GM19328 (cell line): ENCODE measurements around the gene MLLT1.

Experiments
- ATAC-seq: cut with Tn5 transposase; IDR thresholded peaks from one replicate; pipeline ENCODE4 v1.9.1; 2021; ENCODE audit warnings: mild to moderate bottlenecking, moderate library complexity; ENCODE audit not compliant: unreplicated experiment

Gene MLLT1

DNA sequence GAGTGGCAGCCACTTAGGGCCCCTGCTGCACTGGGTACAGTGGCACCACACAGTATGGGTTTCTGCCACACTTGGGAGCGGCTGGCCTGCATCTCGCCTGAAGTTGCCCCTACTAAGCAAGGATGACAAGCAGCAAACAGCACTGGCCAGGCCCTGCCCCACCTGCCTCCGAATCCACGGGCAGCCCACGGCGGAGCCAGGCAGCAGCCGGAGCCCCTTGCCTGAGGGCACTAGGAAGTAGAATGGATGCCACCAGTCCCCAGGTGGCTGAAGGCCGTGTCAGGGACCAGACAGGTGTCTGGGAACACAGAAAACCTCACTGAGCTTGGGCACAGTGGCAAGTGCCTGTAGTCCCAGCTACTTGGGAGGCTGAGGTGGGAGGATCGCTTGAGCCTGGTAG is 19.4 kb downstream of the MLLT1 start:
- ATAC-seq: no peak

DNA sequence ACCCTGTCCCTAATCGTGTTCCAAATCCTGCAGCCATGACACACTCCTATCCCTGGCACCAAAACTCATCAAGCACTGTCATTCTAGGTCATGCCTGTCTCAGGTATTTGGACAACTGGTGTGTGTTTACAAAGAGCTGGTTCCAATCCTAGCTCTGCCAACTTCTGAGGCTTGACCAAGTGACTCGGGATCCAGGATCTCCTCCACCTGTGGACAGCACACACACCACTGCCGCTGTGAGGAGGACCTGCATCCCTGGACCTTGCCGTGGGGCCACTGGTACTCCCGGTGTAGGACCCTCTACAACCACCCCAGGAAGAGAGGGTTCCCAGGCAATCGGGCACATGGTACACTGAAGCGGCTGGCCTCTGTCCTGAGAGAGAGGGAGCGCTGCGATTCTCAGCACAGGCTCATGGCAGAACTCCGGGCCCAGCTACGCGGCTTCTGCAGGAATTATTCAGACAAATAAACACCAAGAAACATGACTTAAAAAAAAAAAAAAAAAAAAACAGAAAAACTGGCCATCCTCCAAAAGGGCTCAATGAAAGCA is 20.4 kb downstream of the MLLT1 start:
- ATAC-seq: no peak

DNA sequence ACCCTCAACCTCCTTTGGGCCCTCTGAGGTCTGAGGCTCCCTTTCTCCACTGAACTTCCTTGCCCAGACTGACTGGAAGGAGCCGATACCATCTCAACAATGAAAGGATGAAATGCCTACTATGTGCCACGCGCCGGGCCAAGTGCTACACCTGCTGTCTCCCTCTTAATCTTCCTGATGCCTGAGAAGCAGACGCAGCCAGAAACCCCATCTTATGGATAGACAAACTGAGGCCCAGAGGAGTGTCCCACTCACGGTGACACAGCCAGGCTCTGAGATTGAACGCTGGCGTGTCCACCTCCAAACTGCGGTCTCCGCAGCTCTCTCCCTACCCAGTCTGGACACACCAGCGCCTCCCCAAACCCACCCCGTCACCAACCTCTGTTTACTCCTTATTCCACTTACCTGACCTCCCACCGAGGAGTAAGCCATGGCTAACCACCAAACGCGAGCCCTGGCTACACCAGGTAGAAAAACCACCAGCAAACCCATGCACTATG is 20.9 kb downstream of the MLLT1 start:
- ATAC-seq: no peak

DNA sequence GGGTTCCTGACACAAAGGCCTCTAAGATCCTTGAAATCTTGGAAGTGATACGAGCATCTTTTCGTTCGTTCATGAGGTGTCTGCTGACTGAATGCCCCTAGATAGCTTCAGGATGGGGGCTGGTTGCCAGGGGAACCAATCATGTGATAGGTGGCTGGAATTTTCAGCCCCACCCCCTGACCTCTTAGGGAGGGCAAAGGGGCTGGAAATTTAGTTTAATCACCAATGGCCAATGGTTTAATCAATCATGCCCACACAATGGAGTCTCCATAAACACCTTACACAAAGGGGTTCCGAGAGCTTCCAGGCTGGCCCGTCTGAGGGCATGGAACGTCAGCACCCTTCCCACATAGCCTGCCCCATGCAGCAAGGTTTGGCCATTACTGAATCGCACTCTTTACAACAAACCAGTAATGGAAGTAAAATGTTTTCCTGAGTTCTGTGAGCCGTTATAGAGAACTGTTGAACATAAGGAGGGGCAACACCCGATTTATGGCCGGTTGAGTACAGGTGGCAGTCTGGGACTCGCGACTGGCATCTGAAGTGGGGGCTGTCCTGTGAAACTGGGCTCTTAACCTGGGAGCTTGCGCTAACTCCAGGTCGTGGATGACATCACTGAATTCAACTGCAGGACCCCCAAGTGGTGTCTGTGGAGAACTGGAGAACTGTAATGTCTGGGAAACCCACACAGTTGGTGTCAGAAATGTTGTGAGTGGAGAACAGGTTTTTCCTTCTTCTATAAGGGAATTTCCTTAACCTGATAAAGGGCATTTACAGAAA is 25.6 kb downstream of the MLLT1 start:
- no peak for ATAC-seq

DNA sequence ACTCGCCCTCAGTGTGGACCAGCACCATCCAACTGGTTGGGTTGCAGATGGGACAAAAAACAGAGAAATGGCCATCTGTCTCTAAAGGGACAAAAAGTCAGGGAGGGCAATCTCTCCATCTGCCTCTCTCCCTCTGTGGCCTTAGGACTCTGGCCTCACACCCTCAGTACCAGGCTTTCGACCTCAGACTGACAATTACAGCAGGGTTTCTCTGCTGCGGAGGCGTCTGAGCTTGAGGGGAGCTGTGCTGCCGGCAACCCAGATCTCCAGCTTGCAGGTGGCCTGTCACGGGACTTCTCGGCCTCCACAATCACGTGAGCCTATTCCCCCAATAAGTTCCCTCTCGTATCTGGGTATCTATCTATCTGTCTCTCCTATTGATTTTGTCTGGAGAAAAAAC is 27.7 kb downstream of the MLLT1 start:
- ATAC-seq: no peak

DNA sequence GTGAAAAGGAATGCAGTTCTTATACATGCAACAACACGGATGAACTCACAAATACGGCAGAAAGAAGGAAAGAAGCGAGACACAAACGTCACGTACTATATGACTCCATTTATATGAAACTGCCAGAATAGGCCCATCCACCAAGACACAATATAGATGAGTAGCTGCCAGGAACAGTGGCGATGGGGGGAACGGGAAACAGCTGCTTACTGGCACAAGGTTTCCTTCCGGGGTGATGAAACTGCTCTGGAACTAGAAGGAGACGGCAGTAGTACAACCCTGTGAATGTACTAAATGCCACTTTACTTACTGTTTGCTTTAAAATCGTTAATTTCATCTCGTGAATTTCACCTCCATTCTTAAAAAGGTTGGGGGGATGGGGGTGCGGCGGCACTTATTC is 28.9 kb downstream of the MLLT1 start:
- no peak for ATAC-seq

DNA sequence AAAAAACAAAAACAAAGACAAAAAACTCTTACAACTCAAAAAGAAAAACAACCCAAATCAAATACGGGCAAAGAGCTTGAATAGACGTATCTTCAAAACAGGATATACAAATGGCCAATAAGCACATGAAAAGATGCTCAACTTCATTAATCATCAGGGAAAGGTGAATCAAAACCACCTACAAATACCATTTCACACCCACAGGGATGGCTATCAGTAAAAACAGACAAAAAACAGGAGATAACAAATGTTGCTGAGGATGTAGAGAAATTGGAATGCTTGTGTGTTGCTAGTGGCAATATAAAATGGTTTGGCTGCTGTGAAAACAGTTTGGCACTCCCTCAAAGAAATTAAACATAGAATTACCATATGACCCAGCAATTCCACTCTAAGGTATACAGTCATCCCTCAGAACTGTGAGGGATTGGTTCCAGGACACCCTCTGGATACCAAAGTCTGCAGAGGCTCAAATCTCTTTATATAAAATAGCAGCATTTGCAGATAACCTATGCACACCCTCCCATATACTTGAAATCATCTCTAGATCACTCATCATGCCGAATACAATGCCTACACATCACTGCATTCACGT is 29.7 kb downstream of the MLLT1 start:
- ATAC-seq: no peak

DNA sequence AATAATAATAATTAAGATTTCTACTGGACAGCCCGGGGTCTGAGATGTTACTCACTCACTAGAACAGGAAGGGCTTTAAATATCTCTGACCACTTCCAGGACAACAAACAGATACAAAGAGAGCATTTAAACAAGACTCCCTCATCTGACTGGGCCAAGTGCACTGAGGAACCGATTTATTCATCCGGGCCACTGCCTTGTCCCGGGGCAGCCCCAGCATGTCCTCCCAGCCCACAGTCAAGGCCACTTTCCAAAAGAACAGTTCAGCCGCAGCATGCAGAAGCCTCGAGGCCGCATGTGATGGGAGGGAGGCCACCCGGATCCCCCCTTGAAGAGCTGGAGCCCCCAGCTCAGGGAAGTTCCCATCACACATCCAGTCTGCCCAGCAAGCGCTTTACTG is 30.5 kb downstream of the MLLT1 start:
- ATAC-seq: no peak

DNA sequence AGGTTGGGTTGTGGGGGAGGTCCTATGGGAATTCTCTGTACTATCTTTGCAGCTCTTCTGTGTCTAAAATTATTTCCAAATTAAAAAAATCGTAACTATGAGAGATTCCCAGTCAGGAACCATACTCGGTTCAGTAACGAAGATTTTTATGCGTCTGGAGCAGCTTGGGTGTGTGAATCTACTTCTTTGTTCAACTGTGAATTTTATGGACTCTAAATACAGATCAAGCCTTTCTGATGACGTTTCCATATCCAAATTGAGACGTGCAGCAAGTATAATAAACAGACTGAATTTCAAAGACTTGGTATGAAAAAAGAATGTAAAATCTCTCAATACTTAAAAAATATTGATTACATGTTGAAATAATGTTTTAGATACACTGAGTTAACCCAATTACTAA is 30.9 kb downstream of the MLLT1 start:
- ATAC-seq: no peak

DNA sequence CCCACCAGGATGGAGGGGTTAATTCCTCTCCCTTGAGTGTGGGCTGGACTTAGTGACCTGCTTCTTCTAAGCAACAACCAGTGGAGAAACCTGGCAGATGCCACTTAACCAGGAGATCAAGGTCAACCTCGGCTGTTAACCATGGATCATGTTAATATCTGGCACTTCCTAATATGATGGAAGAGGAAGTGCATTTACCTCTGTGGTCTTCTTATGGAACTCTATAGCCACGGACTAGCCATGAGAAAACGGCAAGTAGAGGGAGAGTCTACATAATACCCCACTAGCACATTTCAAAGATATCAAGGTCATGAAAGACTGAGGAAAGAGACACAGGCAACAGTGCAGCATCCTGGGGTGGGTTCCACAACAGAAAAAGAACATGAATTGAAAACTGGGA is 31.4 kb downstream of the MLLT1 start:
- ATAC-seq: no peak

DNA sequence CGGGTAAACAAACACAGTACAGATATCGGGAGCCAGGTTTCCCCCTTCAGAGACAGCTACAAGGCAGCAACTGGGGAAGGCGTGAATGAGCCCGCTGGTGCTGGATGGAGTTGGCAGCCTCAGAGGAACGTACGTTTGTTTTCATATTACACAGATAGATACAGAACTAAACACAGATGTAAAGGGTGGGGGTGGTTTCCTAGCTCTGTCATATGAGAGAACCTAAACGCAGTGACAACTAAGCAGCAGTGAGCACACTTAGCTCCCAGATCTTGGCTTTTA is 32.8 kb downstream of the MLLT1 start:
- no peak for ATAC-seq

DNA sequence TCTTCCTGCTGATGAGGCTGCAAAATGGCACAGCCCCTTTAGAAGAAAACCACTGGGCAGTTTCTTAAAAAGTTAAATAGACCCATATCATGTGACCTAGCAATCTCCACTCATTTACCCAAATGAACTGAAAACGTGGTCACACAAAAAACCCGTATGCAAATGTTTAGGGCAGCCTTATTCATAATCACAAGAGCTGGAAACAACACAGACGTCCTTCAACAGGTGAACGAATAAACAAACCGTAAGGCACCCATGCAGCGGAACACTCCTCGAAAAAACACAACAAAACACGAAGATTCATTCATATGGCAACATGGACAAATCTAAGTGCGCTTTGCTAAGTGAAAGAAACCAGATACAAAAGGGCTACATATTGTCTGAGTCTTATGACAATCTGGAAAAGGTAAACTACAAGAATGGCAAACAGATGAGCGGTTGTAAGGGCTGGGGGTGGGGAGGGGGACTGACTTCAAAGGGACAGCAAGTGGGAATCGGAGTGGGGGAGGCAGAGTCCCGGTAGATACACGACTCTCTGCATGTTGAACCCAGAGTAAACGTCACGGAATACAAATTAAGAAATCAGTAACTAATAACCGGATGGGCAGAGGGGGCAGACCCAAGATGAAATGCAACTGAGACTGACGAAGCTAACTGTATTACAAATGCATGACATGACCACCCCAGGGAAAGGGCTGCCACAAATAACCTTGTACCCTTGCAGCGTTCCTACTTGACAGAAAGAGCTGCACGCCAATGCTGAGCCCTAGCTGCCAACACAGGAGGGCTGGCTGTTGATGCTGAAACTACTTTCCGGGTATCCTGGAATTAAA is 33.4 kb downstream of the MLLT1 start:
- no peak for ATAC-seq

DNA sequence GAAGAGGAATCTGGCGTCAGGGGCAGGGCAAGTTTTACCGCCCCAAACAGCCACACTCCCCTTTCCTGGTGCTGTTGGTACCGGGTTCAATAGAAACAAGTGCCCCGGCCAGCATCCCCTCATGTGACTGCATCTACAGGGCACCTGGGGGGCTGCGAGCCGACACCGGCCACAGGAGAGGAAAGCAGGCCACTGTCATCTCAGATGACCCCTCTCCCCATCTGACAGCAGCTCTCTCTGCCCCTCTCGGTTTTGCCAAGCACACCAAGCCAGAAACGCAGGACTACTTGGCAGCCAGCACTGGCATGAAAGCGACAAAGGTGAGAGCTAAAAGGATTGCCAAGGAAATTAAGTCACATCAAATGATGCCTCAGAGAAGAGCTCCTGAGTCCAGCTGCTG is 37.1 kb downstream of the MLLT1 start:
- no peak for ATAC-seq

DNA sequence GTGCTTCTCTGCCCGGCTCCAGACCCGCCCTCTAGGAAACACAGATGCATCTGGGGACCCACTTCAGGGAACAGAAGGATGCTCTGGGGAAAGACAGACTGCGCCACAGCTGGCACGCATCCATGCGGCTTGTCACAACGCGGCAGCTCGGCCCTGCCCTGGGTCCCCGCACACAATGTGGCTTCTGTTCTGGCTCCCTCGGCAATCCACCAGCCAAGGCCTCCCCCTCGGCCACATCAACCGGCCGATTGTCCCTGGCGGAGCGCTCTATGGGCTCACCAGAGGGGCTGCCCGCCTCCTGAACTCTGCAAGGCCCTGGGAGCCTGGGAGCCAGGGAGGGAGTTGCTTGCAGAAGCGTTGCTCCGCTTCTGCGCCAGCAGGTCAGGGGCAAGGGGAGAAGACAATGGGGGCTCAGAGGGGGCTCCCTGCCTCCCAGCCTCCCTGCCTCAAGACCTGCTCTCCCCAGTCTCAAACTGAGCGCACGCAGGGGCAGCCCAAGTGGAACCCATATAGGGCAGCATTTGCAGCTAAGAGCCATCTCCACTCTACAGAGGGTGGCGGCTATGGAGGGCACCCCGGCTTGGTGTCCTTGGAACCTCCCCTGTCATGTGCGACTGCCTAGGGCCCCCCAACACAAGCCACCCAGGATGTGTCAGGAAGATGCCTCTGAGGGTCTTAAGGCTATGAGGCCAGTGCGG is 37.9 kb downstream of the MLLT1 start:
- ATAC-seq: no peak

DNA sequence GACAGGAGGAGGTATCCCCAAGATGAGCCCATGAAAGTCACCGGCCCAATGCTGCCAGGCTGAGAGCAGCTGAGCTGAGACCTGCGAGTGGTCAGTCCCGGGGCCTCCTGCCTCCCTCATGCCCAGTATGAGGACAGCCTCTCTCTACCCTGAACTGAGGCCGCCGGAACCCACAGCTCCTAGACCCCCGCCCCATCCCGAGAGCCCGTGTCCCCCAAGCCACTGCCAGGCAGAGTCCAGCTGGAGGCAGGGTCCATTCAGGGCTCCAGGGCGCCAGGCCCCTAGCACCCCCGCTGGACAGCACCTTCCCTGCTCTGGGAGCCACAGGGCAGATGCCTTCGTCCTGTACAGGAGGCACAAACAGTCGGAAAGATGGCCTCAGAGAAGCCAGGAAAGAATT is 38.7 kb downstream of the MLLT1 start:
- ATAC-seq: no peak

DNA sequence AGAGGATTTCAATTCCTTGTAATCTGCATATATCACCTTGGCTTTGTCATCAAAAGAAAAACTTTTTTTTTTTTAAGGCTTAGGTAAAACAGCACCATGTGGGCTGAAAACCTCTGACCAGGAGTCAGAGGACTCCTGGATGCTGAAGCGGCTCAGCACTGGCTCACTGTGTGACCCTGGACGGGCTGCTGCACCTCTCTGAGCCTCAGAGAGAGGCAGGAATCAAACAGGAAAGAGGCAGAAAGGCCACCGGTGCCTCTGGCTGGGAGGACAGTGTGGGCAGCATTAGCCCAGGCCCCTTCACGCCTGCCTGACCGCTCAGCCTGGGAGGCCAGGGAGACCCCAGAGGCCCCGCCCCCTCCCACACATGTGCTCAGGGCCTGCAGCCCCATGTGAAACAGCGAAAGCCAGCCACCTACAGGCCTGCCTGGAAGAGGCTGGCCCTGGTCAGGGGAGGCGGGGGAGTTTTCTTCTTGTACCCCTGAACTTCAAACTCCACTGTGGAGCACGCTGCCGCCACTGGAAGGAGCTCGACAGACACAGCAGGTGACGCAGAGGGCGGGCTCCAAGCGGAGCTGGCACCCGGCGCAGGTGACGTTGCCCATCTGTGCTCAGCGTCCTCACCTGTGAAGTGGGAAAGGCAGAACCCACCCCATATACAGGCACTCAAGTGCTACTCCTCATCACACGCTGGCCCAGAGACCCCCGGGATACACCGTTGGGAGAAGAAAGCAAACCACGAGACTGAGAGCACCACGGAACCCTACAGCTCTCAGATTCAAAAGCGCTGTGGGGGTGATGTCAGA is 39.7 kb downstream of the MLLT1 start:
- no peak for ATAC-seq

DNA sequence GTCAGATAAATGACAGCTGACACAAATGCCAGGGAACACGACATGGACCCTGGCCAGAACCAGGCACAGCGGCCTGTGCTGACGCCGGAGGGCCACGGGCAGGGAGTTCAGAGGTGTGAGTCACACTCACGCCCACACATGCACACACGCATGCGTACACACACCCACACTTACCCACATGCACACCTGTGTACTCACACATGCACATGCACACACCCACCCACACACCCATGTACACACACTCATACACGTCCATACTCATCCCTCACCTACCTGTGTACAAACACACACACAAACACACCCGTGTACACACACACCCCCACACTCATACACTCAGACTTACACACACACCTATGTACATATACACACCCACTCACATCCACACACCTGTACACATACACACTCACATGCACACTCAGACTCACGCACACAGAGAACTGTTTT is 40.4 kb downstream of the MLLT1 start:
- no peak for ATAC-seq

DNA sequence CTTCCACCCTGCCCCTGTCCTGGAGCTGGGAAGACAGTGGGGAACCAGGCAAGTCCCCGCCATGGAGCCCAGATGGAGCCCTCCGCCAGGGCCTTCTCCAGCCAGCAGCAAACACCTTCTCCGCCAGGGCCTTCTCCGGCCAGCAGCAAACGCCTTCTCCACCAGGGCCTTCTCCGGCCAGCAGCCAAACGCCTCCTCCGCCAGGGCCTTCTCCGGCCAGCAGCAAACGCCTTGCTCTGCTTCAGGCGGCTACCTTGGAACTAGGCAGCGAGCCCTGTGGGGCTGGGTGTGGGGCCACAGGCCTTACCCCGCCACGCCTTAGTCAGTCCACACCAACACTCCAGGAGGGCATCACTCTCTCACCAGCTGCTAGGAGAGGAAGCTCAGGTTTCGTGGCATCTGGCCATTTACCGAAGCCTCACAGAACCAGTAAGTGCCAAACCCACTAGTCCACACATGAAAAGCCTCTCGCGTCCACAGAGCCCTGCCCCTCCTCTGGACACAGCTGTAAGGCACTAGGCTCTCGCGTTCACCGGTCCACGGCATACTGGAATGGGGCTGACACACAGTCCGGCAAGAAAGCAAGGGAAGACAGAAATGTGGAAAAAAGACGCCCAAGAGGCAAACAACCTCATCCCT is 41.0 kb downstream of the MLLT1 start:
- ATAC-seq: no peak

DNA sequence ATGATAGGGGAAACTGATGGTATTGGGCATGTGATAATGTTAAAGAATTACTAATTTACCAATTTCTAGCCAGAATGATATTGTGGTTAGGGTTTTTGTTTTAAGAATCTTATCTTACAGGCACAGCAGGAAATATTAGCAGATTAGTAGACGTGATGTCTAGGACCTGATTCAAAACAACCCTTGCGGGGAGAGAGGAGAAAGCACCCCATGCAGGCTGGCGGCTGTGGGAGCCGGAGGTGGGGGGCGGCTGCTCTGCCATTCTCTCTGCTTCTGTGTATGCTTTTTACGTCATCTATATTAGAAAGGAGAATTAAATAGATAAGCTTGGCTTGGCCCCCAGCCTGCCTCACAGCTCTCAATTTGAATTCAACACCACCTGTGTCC is 41.5 kb downstream of the MLLT1 start:
- no peak for ATAC-seq
